SW 1271 (cell line): ENCODE results near the gene EPHA6.
"Not testable (repeated sequence)": the region's sequence is repeated elsewhere in the genome, so short reads cannot be mapped to it uniquely, and the experiment has no call there.

ENCODE experiments used
- DNase-seq, 2 experiments: peaks; one replicate each; lab custom pipeline; 2025; lab: John Stamatoyannopoulos, UW

EPHA6 gene

DNA sequence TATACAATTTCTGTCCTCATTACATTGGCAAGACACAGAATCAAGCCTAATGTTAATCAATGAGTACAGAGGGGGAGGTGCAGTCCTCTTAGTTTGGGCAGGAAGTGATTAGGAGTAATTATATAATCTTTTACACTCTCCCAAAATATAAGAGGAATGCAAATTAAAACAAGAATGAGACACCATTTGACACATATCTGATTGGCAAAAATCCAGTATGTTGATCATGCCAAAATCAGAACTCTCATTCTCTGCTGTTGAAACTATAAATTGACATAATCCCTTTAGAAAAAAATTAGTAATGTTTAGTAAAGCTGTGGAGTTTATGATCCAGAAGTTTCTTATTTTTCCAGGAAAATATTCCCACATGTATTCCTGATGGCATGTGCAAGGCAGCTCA is 373.4 kb downstream of the EPHA6 start:
- no peak for DNase-seq

DNA sequence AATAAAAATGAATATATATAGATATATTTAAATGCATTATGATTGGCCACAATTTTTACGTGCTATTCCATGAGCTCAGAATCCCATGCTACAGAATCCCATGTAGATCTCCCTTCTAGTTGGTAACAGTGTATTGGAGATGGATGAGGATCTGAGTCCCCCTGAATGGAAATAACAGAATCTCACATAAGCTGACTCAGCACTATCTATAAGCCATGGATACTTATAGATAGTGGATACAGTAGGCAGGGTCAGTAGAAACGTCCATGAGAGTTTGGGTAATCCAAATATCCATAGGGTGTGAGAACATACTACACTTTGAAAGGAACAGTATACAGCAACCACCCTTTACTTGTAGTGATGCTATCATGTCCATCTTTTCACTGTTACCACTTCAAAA is 375.4 kb downstream of the EPHA6 start:
- no peak for DNase-seq

DNA sequence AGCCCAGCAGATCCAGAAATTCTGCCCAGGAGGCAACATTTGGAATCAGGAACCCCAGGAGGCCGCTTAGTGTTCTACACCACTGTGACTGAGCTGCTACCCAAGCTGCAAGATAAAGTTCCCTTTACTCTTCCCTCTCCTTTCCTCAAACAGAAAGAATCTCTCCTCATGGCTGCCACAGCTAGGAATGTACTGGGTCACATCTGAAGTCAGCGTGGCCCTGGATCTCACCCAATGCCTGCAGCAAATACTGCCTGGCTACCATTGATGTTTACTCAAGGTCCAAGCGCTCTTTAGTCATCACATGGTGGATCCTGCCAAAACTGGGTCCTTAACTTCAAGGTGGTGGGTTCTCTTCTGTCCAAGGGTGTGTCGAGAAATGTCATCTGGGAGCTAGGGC is 382.7 kb downstream of the EPHA6 start:
- no peak for DNase-seq

DNA sequence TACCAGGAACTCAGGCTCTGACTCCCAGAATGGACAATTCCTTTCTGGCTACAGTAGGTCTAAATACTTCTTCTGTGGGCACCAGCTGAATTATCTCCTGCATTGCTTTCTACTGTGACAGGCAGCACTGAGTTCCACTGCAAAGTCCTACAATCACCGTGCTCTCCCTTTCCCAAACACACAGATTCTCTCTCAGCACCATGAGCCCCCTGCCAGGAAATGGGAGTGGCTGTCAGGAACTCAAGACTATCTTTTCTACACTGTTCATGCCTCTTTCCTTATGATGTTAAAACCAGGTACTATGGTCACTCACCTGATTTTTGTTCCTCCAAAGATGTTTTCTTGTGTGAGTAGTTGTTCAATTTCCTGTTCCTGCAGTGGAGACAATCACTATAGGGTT is 383.4 kb downstream of the EPHA6 start:
- no peak for DNase-seq

DNA sequence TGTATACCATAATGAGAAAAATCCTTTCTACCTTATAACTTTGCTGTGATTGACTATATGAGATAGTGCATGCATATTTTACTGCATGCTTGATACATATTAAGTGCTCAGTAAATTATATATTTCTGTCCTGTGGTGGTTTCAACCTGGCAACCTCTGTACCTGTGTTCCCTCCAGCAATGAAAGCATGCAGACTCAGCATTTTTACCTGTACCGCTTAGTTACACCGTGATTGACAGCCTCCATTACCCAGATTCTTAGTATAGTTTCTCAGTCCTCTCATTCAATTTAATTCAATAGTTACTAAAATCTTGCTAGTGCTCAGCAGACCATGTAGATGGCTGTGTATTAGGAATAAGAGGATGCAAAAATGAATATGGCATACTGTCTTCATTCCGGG is 386.0 kb downstream of the EPHA6 start:
- no peak for DNase-seq

DNA sequence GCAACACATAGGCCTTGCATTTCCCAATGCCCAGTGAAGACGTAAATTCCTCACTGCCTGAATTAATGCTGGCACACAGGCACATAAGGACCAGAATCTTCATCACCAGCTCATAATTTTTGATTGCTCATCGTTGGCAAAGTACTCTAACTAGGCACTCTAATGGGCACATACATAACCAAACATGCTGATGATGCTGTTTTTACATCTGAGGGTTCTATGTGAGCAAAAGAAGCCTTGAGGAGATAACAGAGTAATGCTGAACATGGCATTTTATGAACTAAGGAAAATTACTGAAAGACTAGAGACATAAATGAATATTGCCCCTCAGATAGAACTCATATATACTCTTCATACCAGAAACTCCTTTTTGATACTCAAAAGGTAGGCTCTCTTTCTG is 387.4 kb downstream of the EPHA6 start:
- no peak for DNase-seq

DNA sequence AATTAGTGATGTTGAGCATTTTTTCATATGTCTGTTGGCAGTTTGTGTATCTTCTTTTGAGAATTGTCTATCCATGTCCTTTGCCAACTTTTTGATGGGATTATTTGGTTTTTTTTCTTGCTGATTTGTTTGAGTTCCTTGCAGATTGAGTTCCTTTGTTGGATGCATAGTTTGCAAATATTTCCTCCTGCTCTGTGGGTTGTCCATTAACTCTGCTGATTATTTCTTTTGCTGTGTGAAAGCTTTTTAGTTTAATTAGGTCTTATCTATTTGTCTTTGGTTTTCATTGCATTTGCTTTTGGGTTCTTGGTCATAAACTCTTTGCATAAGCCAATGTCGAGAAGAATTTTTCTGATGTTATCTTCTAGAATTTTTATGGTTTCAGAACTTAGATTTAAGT is 414.6 kb downstream of the EPHA6 start:
- DNase-seq, result no peak

DNA sequence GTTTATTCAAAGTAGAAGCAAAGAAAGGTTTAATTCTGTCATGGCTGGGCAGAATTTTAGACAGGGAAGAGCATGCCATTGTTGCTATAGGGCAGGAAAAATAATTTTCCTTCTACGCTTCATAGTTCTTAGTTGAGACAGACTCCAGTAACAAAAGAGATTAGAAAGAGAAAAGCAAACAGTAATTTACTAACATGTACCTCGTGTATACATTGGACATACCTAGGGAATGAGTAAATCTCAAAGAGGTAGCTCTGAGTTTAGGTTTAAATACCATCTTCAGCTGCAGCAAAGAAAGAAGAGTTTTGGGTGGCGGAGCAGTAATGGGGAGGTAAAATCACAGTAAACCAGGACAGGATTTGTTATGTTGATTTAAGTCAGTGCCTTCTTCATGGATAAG is 416.1 kb downstream of the EPHA6 start:
- no peak for DNase-seq

DNA sequence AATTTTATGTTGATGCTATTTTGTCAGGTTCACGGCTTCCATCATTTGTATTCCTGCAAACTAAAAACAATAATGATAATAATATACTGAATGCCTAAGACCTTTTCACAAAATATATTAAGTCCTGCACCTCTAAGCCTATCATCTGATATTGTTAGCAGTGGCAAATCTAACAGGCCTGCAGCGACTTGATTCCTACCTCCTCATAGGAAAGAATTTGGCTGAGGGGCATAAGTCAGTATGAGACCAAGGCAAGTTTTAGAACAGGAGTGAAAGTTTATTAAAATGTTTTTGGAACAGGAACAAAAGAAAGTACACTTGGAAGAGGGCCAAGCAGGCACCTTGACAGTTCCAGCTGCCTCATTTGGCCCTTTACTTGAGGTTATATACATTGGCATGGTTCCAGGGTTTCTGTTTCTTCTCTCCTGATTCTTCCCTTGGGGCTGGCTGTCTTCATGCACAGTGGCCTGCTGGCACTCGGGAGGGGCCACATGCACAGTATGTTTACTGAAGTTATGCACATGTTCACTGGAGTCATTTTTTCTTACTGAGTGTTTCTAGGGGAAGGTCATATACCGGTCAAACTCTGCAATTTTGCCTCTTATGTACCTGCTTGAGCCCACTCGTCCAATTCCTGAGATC is 418.1 kb downstream of the EPHA6 start:
- no peak for DNase-seq

DNA sequence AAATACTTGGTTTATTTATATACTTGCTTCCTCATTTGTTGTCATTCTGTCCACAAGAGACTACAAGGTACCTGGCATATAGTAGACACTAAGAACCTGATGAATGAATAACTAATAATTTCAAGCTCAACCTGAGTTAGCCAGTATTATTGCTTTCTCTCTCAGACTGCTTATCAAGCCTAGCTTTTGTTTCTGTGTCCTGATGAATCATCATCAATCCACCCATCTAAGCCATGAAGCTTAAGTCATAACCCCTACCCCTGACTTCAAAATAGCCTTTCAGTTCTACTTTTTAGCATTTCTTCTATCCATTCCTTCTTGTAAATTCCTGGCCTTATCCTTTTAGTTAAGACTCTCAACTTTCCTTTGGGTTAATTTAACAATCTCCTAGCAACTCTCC is 420.8 kb downstream of the EPHA6 start:
- DNase-seq, result no peak

DNA sequence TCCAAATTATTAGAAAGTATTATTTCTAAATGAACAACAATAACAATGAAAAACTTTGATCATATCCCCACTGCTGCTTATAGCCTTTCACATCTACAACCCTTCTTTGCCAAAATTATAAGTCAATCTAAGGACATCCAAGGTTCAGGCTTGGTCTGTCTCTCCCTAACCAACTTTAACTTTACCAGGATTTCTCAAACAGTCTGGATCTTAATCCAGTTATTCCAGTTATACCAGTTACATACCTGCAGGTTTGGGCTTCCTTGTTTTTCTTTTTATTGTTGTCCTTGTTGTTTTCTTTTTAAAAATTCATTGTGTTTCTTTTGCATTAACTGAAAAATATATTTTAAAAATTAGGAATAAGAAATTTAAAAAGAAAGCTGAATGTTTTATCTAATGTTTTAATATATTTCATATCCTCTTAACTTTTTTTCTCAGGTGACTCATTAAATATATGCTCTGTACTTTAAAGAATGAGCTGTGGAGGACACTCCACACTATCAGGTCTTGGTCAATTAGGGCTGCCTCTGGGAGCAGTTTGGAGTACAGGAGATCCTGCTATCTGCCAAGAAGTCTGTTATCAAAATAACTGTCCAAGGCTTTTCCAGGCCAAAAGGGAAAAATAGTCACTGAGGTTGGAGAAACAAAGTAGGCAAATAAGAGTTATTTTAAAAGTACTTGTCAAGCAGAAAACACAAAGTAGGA is 421.4 kb downstream of the EPHA6 start:
- no peak for DNase-seq

DNA sequence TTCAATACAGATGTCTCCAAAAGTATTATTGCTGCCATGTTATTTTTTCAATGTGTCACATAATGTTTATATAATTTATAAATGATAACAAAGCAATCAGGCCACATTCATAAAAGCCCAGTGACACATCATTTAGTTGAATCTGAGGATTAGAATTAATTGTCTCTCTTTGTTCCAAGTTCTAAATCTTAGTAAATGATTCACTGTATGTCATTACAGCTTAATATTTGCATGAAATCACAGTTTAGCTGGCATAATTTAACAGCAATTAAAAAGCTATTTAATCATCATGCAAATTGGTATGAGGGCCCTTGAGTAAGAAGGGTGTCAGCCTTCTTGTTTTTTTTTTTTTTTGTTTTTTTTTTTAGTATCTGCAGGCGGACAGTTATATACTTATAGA is 427.0 kb downstream of the EPHA6 start:
- DNase-seq, result no peak

DNA sequence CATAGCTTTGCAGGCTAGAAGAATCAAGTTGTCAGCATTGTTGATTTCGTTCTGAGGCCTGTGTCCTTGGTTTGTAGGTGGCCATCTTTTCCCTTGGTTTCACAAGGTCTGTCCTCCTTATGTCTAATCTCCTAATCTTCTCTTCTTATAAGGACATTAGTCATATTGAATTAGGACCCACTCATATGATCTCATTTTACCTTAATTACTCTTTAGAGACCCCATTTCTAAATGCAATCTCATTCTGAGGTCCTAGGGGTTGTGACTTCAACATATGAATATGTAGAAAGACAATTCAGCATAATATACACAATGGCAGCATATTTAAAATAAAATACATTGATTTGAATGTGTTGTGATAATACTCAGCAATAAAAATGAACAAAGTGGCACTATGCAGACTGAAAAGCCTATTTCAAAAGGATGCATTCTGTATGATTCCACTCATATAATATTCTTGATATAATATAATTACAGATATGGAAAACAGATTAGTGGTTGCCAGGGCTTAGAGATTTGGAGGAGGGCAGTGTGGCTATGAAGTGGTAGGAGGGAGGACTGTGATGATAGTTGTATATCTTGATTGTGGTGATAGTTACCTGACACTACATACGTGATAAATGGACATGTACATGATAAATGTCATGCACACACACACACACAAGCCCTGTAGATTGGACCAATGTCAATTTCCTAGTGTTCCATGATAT is 431.0 kb downstream of the EPHA6 start:
- no peak for DNase-seq

DNA sequence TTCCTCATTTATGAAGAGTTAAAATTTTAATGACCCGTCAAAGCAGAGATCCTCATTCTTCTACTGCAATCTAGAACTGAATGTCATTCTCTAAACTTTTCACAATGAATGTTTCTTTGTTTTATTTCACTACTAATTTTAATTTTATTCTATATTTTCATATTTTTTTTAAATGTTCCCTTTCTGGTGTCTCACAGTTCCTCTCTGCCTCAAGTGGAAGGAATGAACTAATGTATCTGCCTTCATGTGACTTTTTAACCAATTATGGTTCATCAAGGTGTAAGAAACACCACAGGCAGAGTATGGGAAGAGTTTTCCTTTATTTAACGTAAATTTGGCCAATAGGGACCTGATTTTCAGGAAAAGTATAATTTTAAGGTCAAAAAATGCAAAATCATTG is 441.7 kb downstream of the EPHA6 start:
- DNase-seq, result no peak

DNA sequence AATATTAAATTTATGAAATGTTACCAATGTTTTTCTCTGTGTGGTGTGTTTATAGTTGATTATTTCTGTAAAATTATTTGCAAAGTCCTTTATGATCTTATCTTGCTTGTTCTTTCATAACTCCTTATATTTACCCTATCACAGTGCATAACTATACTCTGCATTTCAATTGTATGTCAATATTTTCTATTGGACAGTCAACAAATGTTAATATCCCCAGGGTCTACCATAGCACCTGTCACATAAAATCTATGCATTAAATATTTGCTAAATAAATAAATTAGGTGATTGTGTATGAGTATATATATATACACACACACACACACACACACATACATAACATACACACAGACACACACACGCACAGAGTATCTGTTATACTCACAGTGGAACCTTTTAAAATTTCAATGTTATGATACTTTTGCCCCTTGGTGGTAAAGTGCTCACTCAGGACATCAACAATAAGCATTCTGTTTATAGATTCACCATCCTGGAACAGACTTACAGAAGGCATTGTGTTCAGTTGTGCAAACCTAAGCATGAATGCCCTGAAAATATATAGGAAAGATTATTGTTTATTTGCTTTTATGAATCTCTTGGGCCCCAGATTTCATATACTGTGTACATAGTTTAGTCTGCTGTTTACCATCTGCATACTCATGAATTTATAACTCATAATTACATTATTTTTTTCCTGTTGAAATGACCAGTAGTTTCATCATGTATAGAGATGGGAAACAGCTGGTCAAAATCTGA is 443.7 kb downstream of the EPHA6 start:
- no peak for DNase-seq

DNA sequence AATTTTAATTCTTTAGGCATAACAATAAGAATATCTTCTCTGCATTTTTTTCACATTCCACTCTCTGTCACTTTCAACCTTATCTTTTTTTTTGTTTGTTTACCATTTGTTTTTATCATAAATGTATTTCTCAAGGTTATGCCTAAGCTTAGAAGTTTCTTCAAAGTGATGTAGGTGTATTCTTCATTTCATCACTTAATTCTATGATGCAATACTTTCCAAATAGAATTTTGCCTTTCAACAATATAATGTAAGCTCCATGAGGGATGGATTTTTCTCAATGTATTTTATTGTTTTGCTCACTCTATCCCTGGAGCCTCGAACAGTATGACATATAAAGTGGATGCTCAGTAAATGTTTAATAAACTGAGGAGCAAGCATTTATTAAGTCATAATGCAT is 444.9 kb downstream of the EPHA6 start:
- DNase-seq, result no peak

DNA sequence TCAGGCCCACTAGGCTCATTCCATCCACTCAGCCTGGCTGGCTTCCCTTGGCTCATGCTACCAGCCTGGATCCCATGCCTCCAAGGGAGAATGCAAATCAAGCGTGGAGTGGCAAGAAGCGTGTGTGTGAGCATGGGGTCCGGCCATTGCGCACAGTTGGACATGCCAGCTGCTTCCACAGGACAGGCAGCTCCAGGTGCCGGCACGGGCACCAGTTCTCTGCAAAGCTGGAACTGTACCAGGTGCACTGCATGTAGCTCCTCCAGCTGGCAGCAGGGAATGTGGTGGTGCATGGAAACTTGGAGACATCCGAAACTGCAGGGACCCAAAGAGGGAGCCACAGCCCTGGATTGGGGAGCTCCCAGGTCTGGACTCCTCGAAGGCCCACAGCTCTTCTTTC is 449.8 kb downstream of the EPHA6 start:
- no peak for DNase-seq

DNA sequence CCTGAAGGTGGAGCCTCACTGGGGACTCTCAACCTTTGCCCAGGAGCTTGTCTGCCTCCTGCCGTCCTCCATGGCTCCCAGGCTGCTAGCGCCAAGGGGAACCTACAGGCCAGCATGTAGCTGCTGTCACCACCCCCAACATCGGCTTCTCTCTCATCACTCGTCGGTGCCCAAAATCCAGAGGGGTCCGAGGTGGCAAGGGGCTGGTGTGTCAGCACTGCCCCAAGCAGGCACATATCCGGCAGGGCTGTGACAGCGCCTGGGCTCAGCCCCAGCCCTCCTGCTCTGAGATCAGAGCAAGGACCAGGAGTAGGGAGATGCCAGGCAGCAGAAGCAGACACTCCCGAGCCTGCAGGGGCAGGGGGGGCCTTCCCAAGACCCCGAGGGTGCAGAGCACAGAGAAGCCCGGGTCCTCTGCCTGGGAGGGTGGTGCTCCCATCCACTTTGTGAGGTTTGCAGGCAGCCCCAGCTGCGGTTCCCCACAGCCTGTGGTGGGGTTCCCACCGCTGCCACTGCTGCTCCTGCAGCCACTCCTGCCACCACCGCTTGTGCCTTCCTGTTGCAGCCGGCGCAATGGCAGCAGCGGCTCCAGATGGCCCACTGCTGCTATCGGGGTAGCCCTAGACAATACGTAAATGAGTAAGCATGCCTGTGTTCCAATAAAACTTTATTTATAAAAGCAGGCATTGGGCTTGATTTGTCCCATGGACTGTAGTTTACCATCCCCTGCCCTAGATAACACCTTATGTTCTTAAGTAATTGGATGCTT is 451.0 kb downstream of the EPHA6 start:
- no peak for DNase-seq

DNA sequence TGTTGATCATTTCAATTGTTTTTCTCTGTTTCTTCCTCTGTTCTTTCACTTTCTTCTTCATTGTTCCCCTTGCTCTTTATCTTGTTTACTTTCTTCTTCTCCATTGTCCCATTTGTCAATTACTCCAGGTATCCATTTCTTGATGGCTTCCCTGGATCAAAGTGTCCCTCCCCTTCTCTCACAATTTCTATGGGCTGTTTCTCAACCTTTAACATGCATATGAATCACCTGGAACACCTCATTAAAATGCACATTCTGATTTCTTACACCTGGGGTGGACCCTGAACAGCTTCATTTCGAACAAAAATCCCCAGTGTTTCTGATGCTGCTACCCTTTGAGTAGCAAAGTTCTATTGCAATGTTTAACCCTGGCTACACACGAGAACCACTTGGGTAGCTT is 454.8 kb downstream of the EPHA6 start:
- no peak for DNase-seq

DNA sequence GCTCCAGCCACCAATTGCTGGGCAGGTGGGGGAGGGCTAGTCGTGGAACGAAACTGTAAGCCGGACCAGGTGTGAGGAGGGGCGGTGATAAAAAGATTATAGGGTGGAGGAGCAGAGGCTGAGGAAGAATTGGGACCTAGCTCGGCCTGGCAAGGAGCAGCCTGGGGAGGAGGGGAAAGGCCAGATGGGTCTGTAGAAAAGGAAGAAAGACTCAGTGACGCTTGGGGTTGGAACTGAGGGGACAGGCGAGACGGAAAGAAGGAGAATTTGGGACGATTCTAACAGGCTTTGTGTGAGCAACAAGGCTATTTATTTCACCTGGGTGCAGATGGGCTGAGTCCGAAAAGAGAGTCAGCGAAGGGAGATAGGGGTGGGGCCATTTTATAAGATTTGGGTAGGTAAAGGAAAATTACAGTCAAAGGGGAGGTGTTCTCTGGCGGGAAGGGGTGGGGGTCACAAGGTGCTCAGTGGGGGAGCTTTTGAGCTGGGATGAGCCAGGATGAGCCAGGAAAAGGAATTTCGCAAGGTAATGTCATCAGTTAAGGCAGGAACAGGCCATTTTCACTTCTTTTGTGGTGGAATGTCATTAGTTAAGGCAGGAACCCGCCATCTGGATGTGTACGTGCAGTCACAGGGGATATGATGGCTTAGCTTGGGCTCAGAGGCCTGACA is 462.6 kb downstream of the EPHA6 start:
- not testable (repeated sequence) for DNase-seq

DNA sequence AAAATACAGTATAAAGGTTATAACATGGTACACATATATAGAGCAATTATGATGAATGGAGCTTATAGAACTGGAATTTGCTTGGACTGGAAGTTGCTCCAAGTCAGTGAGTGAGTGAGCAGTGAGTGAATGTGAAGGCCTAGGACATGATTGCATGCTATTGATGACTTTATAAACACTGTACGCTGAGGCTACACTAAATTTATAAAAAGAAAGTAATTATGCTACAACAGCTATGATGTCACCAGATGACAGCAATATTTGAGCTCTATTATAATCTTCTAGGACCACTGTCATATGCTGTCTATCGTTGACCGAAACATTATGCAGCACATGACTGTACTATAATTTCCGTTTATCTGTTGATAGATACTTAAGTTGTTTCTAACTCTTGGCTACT is 463.3 kb downstream of the EPHA6 start:
- no peak for DNase-seq
